Dermis microvascular lymphatic vessel endothelial cell (primary cell): ENCODE results near the gene KBTBD13. TPM values are rescaled to one million over a fixed set of nuclear protein-coding genes. Genes with fewer than 3 reads are reported as not detected.
A peak's percentile ranks its signal among the peaks of the same experiment; 100 is the strongest.

ENCODE experiments used
- DNase-seq, 2 donors: peaks; one replicate each; pipeline versions ENCODE4 v3.0.0 to v3.0.0-alpha.2; 2010; ENCODE audit warnings: low read depth in 2 of 2
- total RNA-seq: library from RNA; depleted of rRNA; stranded (reverse); fragments of >200 nt; gene quantifications from 2 replicates; pipeline ENCODE4 v1.2.1, GENCODE V29; 2014

Gene KBTBD13
- total RNA-seq, 1 donor from 2014 or later = not detected

DNA sequence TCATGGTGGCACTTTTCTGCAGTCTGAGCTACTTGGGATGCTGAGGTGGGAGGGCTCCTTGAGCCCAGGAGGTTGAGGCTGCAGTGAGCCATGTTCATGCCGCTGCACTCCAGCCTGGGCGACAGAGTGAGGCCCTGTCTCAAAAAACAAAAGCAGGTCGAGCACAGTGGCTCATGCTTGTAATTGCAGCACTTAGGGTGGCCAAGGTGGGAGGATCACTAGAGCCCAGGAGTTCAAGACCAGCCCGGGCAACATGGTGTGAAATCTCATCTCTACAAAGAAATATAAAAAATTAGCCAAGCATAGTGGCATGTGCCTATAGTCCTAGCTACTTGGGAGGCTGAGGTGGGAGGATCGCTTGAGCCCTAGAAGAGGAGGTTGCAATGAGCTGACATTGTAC is 28.5 kb downstream of the KBTBD13 start:
- no peak for DNase-seq

- peak; percentile 64 to 78 for DNase-seq
These were observed 29.6 kb downstream of the KBTBD13 start for GRCh38 chr15:65106011-65106590.

DNA sequence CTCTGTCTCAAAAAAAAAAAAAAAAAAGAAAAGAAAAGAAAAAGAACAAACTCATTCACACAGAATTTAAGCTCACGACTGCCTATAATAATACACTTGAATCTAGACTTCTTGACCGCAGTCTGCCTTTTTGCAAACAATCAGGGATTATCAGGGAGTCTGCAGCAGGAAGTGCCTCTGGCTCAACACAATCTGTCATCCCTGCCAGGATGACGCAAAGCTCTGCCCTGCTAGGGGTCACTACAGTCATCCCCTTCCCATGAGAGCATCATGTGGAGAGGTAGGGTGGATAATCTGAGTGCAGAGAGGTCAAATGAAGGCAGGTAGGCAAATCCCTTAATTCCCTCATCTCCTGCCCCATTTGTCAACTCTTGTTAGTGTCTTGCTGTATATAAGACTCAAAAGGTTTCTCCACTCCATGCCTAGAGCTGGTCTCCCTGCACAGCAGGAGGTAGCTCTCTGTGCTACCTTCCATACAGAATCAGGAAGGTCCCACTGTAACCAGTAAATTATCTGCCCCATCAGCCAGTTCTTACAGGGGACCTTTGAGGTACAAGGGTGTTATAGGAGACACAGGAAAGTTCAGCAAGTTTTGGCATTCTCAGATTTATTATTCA is 34.2 kb downstream of the KBTBD13 start:
- peak; percentile 90 to 94 for DNase-seq

GRCh38 chr15:65115086-65115485 is 38.5 kb downstream of the KBTBD13 start, which contains the start of gene UBAP1L:
UBAP1L (minus strand) TSS chr15:65115200; CDS start chr15:65106215, 8,985 bp downstream.
- no peak for DNase-seq

- no peak for DNase-seq
These were observed 39.0 kb downstream of the KBTBD13 start for GRCh38 chr15:65115542-65115941.

Other genes starting within 250 kb of the KBTBD13 start
- 57.4 and 112 TPM in 2 replicates for gene PLEKHO2, start 234.8 kb upstream of the KBTBD13 start, total RNA-seq
- 6.0 and 11.8 TPM in 2 replicates for gene ANKDD1A, start 164.8 kb upstream of the KBTBD13 start, total RNA-seq
- gene SPG21, start 86.8 kb upstream of the KBTBD13 start, total RNA-seq = 52.0 and 80.7 TPM in 2 replicates
- gene MTFMT, start 47.1 kb upstream of the KBTBD13 start, total RNA-seq = 12.7 and 17.1 TPM in 2 replicates
- not detected in 2 replicates for gene SLC51B, start 31.4 kb upstream of the KBTBD13 start, total RNA-seq
- gene RASL12, start 8.8 kb upstream of the KBTBD13 start, total RNA-seq = not detected in 2 replicates
- gene UBAP1L, start 38.5 kb downstream of the KBTBD13 start, total RNA-seq = 0.77 and 3.8 TPM in 2 replicates
- 9.9 and 13.0 TPM in 2 replicates for gene PDCD7, start 57.1 kb downstream of the KBTBD13 start, total RNA-seq
- gene CLPX, start 108.6 kb downstream of the KBTBD13 start, total RNA-seq = 28.6 and 33.5 TPM in 2 replicates
- gene CILP, start 134.7 kb downstream of the KBTBD13 start, total RNA-seq = under 0.01 TPM in 1 of 2 replicates, not detected in the other
- gene PARP16, start 210.1 kb downstream of the KBTBD13 start, total RNA-seq = 1.8 and 3.0 TPM in 2 replicates
- not detected in 2 replicates for gene RNU5A-1, start 219.3 kb downstream of the KBTBD13 start, total RNA-seq
- not detected in 2 replicates for gene RNU5B-1, start 227.9 kb downstream of the KBTBD13 start, total RNA-seq